HG02678 (cell line): Measurements from ENCODE around the gene ZNF19.
A peak's percentile ranks its signal among the peaks of the same experiment; 100 is the strongest.

ENCODE experiments used
- ATAC-seq: cut with Tn5 transposase; IDR thresholded peaks from one replicate; pipeline ENCODE4 v1.9.1; 2021; ENCODE audit warnings: mild to moderate bottlenecking, moderate library complexity; ENCODE audit not compliant: unreplicated experiment

Gene ZNF19

GRCh38 chr16:71491054-71491453, 1.9 kb upstream of the ZNF19 start:
- ATAC-seq, result no peak

DNA sequence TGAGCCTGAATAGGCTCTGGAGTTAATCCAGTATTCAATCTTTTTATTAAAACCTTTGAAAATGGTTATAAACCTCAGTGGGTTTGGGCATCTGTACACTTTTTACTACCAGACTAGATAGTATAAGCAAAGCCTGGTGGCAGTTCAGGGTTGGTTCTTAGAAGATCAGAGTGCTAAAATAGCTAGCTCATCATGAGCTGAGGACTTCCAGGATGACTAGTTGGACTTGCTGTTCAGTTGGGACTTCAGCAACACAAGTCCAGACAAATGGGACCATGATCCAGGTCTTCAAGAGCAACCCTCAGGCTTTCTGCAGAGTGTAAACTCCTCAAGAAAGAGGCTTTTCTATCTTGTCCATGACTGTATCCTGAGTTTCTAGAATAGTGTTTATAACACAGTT, 1.2 kb upstream of the ZNF19 start:
- ATAC-seq, result no peak

GRCh38 chr16:71484006-71484893, 4.9 kb downstream of the ZNF19 start:
- ATAC-seq, result peak; percentile 90

DNA sequence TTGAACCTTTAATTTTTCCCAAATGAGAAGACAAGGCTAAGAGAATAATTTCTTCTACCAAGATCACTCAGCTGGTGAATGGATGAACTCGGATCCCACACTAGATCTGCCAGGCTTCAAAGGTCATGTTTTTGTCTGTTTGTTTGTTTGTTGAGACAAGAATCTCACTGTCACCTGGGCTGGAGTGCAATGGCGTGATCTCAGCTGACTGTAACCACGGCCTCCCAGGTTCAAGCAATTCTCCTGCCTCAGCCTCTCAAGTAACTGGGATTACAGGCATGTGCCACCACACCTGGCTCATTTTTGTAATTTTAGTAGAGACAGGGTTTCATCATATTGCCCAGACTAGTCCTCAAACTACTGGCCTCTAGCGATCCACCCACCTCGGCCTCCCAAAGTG, 6.6 kb downstream of the ZNF19 start:
- ATAC-seq, result no peak

DNA sequence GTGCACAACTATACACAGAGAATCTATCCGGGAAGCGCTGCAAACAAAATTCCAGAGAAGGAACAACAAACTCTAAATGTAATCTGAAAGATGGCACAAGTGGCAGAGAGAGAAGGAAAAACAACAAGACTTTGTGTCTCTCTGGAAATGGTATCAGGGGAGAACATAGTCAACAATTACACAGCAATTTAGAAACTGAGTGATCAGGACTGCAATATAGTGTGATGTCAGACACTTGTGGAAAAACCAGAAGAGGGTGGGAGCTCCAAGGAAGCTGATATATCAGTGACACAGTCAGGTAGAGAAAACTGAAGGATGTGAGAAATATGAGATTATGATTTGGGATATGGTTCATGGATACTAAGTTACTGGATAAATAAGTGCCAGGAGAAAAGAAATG, 8.2 kb downstream of the ZNF19 start:
- ATAC-seq, result no peak

DNA sequence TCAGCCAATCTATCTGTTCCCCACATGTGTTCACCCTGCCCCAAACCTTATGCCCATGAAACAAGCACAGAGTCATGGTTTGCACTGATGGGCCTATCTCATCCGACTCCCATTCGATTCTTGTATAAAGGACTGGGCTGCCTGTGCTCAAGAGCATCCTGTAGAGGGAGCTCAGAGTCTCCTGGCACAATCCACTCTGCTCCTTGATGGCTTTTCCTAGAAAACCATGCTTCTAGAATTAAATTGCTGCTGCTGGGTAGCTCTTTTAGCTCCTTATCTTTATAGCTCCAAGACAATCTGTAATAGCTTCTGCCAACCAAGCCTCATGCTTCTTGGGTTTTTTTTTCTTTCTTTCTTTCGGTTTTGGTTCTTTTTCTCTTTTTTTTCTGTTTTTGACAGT, 9.7 kb downstream of the ZNF19 start:
- ATAC-seq, result no peak

DNA sequence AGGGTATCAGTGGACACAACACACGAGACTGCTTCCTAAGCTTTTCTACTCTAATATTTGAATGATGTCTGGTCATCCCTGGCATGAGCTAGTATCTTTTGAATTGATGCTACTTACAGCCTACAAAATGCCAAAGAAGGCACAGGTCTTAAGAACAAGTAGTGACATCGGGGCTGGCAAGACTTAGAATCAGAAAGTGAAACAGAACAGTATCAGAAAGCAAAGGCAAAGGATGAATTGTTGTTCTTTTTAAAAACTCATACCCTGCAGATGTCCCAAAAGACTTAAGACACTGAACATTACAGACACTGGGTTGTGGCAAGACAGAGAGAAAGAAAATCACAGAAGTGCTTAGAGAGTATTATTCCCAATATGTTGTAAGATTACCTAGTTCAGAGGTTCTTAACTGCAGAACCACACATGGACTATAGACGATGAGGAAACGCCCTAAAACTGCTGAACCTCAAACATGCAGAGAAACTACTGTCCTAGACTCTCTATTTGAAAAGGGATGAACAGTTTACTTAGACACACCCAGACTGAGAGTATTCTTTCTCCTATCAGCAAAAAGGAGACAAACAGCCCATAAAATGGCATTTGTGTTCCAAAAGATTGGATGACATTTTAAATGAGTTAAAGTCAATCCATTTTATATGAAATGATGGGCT, 12.5 kb downstream of the ZNF19 start:
- no peak for ATAC-seq

DNA sequence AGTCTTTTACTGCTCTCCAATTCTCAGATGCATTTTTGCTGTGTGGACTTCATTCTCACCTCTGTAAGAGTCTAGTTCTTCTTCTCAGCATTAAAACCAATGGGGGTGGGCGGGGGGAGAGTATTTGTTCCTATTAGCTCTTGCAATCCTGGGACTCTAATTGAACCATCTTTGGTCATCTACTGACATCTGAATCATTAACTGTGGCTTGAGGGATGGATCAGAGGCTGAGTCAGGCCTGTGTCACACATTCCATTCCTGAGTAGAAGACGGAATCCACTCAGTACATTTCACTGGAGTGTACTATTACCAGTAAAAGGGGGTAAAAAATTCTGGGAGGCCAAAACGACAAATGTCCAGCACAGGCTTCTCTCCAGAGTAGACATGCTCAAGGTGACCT, 14.3 kb downstream of the ZNF19 start:
- no peak for ATAC-seq

- ATAC-seq, result no peak
These were observed 15.2 kb downstream of the ZNF19 start for GRCh38 chr16:71473891-71474290.

GRCh38 chr16:71472931-71473330, 16.2 kb downstream of the ZNF19 start:
- ATAC-seq, result no peak

- ATAC-seq, result no peak
These were observed 17.1 kb downstream of the ZNF19 start for GRCh38 chr16:71472051-71472450.

GRCh38 chr16:71467810-71468209, 21.3 kb downstream of the ZNF19 start:
- ATAC-seq, result no peak

DNA sequence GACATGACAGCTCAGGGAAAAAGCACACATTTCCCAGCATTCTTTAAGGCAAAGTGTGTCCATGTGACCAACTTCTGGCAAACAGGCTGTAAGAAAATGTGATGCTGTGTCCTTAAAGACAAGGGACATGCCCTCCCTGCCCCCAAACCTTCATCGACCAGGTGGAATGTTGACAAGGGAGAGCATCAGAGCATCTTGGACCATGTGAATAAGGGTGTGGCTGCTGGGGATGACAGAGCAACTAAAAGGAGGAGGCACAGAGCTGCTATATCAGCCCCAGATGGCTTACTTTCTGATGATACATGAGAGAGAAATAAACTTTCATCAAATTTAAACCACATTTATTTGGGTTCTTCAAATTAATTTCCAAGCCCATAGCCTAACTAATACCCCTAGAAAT, 24.9 kb downstream of the ZNF19 start:
- no peak for ATAC-seq

DNA sequence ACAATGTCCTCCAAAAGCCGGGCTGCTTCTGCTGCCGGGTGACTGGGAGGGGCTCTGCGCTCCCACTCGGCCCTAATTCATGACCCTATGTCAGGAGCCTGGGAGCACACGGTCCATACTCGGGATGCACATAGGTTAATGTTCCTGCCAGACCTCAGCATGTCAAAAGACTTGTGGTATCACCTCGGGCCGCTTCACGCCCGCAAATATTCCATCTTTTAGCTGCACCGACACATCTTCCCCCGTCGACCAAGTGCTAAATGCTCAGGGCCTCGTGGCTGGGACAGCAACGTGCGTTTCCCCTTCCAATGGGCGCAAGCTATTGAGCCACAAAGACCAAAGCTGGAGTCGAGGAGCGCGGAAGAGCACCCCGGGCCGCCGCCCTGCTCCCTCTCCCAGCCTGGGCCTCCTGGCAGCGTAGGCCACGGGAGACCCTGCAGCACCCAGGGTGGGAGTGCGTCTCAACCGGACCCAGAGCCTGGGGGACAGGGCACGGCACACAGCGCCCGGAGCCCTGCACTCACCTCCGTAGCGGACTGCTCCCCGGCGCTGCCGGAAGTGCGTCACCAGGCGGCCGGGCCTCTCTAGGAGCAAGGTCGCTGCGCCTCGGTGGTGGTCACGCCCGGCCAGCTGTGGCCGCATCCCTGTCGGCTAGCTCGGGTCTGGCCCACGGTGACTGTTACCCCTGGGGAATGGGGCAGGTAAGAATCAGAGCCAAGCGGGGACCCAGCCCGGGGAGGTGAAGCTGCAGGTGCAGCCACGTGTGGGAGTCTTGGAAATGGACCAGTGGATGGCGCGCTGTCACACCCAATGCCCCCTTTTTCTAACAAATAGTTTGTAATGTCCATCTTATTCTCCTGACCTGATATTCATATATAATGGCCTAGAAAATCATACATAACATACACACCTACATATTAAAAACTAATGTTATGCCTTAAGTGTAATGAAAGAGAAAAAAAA, 27.2 kb downstream of the ZNF19 start, which contains the start of gene ZNF23:
TSS of gene ZNF23 (minus strand) at position 562 of the 963 bp plus-strand sequence. CDS start 5,451 bp downstream, outside the sequence.
- peak; percentile 96 for ATAC-seq

GRCh38 chr16:71460941-71461340, 28.2 kb downstream of the ZNF19 start:
- no peak for ATAC-seq

- ATAC-seq, result no peak
These were observed 28.9 kb downstream of the ZNF19 start for GRCh38 chr16:71460236-71460635.

DNA sequence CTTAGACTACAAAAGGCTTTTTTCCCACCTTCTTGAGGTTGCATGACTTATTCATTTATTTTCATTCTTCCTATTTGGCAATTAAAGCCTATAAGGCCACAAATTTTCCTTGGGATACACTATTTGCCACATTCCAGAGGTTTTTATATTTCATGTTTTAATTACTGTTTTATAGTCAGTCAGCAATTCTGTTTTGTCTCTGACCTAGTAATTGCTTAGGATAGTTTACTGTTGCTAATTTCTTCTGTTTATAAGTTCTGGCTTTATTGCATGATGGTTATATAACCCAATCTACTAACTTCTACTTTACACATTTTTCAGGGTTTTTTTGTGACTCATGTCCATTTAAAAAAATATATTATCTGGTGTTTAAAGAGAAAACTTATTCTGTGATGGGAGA, 29.6 kb downstream of the ZNF19 start:
- ATAC-seq, result no peak

DNA sequence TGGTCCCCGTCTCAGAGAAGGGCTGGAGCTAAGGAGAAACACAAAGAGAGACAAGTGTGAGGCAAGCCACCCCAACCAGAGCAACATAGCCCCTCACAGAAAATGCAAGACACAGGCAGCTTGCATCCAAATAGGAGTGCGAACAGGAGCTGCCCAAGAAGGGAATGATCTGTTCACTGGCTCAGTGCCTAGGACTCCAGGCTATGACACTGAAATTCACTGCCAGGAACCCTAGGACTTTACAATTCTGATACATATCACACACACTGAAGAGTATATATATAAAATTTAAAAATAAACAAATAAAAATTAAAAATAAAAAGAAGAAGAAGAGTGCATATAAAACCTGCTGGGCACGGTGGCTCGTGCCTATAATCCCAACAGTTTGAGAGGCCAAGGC, 32.3 kb downstream of the ZNF19 start:
- ATAC-seq, result no peak

- ATAC-seq, result no peak
These were observed 36.1 kb downstream of the ZNF19 start for GRCh38 chr16:71453036-71453435.

DNA sequence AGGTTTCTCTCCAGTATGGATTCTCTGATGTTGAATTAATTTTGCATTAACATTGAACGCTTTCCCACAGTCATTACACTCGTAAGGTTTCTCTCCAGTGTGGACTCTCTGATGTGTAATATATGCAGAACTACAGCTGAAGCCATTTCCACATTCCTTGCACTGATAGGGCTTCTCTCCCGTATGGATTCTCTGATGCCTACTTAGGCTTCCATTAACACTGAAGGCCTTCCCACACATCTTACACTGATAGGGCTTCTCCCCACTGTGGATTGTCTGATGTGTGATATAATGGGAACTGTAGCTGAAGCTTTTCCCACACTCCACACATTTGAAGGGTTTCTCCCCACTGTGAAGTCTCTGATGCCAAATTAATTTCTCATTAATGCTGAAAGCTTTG, 40.1 kb downstream of the ZNF19 start:
- ATAC-seq, result no peak

- ATAC-seq, result no peak
These were observed 40.8 kb downstream of the ZNF19 start for GRCh38 chr16:71448274-71448866.
